Thyroid gland (tissue), 4 donors: ENCODE measurements around the gene CCDC88A. TPM values are rescaled to one million over a fixed set of nuclear protein-coding genes. Genes with fewer than 3 reads are reported as not detected.

ENCODE experiments used
- DNase-seq, 2 donors: peaks; one replicate each; pipeline ENCODE4 v3.0.0-alpha.2; 2019
- H3K27ac ChIP-seq, 3 donors: fragments of 200-600 bp; sonication (generic); 1 replicate in 2 of 3; 2 replicates in 1 of 3; pipeline ENCODE4 v1.5.1; 2016 to 2019; ENCODE audit warnings: mild to moderate bottlenecking in 1 of 3, moderate library complexity in 1 of 3
- H3K27me3 ChIP-seq: fragments of 200-600 bp; sonication (generic); one replicate; pipeline ENCODE4 v1.5.1; 2019
- H3K36me3 ChIP-seq, 2 donors: fragments of 200-600 bp; sonication (generic); one replicate each; pipeline ENCODE4 v1.5.1; 2016 to 2019
- H3K4me1 ChIP-seq, 2 donors: fragments of 200-600 bp; sonication (generic); one replicate each; pipeline ENCODE4 v1.5.1; 2017 to 2019
- H3K4me3 ChIP-seq, 3 donors: fragments of 200-600 bp; sonication (generic); replicated peaks in 1 of 3; 1 replicate in 2 of 3; 2 replicates in 1 of 3; pipeline ENCODE4 v1.5.1; 2016; ENCODE audit warnings: mild to moderate bottlenecking in 1 of 3
- H3K9me3 ChIP-seq: fragments of 200-600 bp; sonication (generic); one replicate; pipeline ENCODE4 v1.5.1; 2017
- POLR2A ChIP-seq, 2 donors: fragments of 450-650 bp; IDR thresholded peaks; one replicate each; pipeline ENCODE4 v1.6.1; 2017; ENCODE audit warnings: antibody characterized with exemption in 2 of 2, mild to moderate bottlenecking in 2 of 2, moderate library complexity in 1 of 2
- WGBS, 2 donors: methylation state at CpG; one replicate each; pipeline ENCODE4 v1.1.5; 2017; 5-methylcytosine and 5-hydroxymethylcytosine counted together
- intact Hi-C: fragments of 100-400 bp; cut with DNase I; formaldehyde crosslinking; loops from one replicate; pipeline ENCODE4 v1.15.1; 2023
- total RNA-seq, 4 donors: library from RNA; depleted of rRNA; stranded (reverse); fragments of >200 nt; gene quantifications; one replicate each; pipeline ENCODE4 v1.2.3, GENCODE V29; 2016
- TF ChIP-seq, protein P1 (sequence below), 6 experiments: fragments of 200-600 bp in 3 of 6; fragments of 450-650 bp in 3 of 6; sonication (generic) in 3 of 6; IDR thresholded peaks; one replicate each; pipeline ENCODE4 v1.5.1; 2016 to 2019; ENCODE audit warnings: antibody characterized with exemption in 6 of 6, mild to moderate bottlenecking in 2 of 6, inconsistent platforms in 1 of 6, moderate library complexity in 1 of 6

Gene CCDC88A
- total RNA-seq, 4 donors from 2014 or later = 35.9 to 51.5 (median 42.5) TPM

DNA sequence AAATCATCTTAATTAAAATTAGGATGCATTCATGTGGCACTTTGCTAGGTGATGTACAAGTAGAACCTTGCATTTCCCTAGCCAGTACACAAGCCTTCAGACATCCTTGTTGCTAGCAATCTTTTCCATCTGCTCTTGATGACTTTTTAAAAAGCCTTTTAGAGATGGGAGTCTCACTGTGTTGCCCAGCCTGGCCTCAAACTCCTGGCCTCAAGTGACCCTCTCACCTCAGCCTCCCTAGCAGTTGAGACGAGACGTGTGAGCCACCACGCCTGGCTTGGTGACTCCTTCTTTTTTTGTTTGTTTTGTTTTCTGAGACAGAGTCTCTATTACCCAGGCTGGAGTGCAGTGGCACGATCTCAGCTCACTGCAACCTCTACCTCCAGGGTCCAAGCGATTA lies 1.7 kb upstream of the CCDC88A start:
- H3K9me3 ChIP-seq = no peaks in the 10 kb centered on the region
- H3K27me3 ChIP-seq = no peaks in the 10 kb centered on the region
- peaks cover 6 to 8% of the 10 kb centered on the region in 2 donors for H3K4me1 ChIP-seq
- no peak overlapping the region for H3K27ac ChIP-seq
- no peak overlapping the region for H3K4me3 ChIP-seq
- no peaks in the 10 kb centered on the region for H3K36me3 ChIP-seq
- 96 to 97% methylated on average over 5 of the region's 5 CpGs for WGBS, 2 donors
- TF ChIP-seq POLR2A (IDR thresholded peaks at IDR 0.05) = no peak
- TF ChIP-seq, protein P1, sequence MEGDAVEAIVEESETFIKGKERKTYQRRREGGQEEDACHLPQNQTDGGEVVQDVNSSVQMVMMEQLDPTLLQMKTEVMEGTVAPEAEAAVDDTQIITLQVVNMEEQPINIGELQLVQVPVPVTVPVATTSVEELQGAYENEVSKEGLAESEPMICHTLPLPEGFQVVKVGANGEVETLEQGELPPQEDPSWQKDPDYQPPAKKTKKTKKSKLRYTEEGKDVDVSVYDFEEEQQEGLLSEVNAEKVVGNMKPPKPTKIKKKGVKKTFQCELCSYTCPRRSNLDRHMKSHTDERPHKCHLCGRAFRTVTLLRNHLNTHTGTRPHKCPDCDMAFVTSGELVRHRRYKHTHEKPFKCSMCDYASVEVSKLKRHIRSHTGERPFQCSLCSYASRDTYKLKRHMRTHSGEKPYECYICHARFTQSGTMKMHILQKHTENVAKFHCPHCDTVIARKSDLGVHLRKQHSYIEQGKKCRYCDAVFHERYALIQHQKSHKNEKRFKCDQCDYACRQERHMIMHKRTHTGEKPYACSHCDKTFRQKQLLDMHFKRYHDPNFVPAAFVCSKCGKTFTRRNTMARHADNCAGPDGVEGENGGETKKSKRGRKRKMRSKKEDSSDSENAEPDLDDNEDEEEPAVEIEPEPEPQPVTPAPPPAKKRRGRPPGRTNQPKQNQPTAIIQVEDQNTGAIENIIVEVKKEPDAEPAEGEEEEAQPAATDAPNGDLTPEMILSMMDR (IDR thresholded peaks at IDR 0.05) = no peak
- intact Hi-C loops = loop anchor here (10.0 kb wide), 1 partner anchor 147 kb away; no protein-coding TSS in a partner anchor
- DNase-seq = no peak

DNA sequence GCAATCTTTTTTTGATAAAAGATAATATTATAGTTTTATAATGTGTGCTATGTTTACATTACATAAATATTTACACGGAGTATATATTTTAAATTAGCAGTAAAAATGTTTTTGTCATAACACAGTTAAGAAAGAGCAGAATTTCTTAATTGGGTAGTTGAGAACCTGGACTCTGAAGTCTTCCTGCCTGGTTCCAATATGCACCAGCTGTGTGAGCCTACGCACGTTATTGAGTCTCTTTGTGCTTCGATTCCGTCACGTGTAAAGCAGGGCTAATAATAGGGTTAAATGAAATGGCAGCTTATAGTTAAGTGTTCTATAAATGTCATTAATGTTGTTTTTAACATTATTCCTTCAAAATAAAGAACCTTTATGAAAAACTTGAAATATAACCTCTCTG lies 1.2 kb upstream of the CCDC88A start:
- WGBS, 2 donors = 76 to 83% methylated on average over 6 of the region's 6 CpGs
- TF ChIP-seq, protein P1 (IDR thresholded peaks at IDR 0.05) = no peak
- no peak for TF ChIP-seq POLR2A (IDR thresholded peaks at IDR 0.05)
- H3K4me1 ChIP-seq = peaks cover 6% of the 10 kb centered on the region in 2 donors
- DNase-seq = no peak
- no peaks in the 10 kb centered on the region for H3K36me3 ChIP-seq
- H3K27ac ChIP-seq = no peak overlapping the region
- no peaks in the 10 kb centered on the region for H3K9me3 ChIP-seq
- no peaks in the 10 kb centered on the region for H3K27me3 ChIP-seq
- intact Hi-C loops = loop anchor here (10.0 kb wide), 1 partner anchor 146 kb away; no protein-coding TSS in a partner anchor
- H3K4me3 ChIP-seq = no peak overlapping the region

GRCh38 chr2:55420439-55420725 lies 726 bp upstream of the CCDC88A start:
- Histone ChIP-seq H3K36me3 (no peaks in the 10 kb centered on the region), H3K9me3 (no peaks in the 10 kb centered on the region), H3K4me1 (peaks cover 5 to 6% of the 10 kb centered on the region in 2 donors), H3K4me3 (peak overlapping the region; percentile 54 to 65 (median 59)), H3K27me3 (no peaks in the 10 kb centered on the region), H3K27ac (peak overlapping the region in 2 of 3 donors; percentile 37 to 81)
- intact Hi-C loops = loop anchor here (10.0 kb wide), 1 partner anchor 146 kb away; no protein-coding TSS in a partner anchor
- no peak for DNase-seq
- 1 to 3% methylated on average over 3 of the region's 3 CpGs for WGBS, 2 donors
- TF ChIP-seq, protein P1 (IDR thresholded peaks at IDR 0.05) = no peak
- TF ChIP-seq POLR2A (IDR thresholded peaks at IDR 0.05) = no peak

DNA sequence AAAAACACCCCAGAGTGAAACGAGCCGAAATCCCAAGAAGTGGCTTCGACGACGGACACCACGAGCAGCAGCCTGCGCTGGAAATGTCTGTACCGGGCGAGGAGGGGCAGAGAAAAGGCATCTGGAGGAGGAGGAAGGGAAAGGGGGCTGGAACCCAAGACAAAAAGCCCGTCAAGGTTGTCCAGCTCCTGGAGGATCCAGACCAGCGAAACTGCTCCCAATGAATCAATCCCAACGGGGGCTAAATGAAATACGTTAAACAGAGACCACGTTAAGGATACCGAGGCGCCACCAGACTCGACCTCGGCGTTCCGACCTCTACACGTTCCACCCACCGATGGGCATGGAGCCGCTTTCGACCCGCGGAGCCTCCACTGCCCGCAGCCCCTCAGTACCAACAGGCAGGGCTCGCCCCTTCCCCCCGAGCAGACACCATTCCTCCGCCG lies 400 bp downstream of the CCDC88A start:
- TF ChIP-seq, protein P1 (IDR thresholded peaks at IDR 0.05) = no peak
- no peak for TF ChIP-seq POLR2A (IDR thresholded peaks at IDR 0.05)
- intact Hi-C loops = no loop called here
- H3K36me3 ChIP-seq = no peaks in the 10 kb centered on the region
- peak overlapping the region; percentile 62 to 81 (median 76) for H3K27ac ChIP-seq
- WGBS, 2 donors = 0% methylated on average over 18 to 20 of the region's 31 CpGs
- H3K4me1 ChIP-seq = peaks cover 5 to 6% of the 10 kb centered on the region in 2 donors
- DNase-seq = peak in 1 of 2 donors; percentile 29
- peak overlapping the region; percentile 65 to 86 (median 72) for H3K4me3 ChIP-seq
- no peaks in the 10 kb centered on the region for H3K27me3 ChIP-seq
- no peaks in the 10 kb centered on the region for H3K9me3 ChIP-seq

DNA sequence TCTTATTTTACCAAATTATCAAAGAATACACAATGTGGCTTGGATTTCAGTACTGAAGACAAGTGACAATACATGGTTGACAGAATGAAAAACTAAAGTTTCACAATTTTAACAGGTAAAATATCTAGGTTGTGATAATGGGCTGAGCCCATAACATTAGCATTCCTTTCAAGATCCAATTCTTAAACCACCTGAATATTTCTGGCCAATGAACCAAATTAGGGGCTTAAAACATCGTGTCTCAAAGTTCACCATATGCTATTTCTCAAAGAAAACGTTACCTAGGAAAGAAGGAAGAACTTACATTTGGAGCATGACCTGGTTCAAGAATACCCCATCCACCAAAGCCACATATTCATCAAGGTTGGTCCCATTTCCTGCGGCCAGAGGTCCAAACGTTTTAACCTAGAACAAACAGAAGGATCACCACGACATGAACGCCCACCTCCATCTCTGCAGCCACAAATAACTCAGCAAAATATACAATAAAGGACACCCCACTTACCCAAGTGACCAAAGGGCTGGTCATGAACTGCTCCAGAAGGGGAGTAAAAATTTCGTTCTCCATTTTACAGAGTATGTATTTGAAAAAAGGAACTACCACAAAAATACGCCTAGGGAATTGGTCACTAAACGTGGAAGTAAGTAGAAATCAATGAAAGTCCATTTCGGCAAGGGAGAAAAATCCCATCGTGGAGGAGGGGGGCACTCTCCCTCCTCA lies 984 bp downstream of the CCDC88A start:
- WGBS, 2 donors = 4 to 8% methylated on average over 11 of the region's 11 CpGs
- TF ChIP-seq, protein P1 (IDR thresholded peaks at IDR 0.05) = no peak
- no peak for TF ChIP-seq POLR2A (IDR thresholded peaks at IDR 0.05)
- peaks cover 5 to 6% of the 10 kb centered on the region in 2 donors for H3K4me1 ChIP-seq
- peak overlapping the region in 2 of 3 donors; percentile 76 to 81 for H3K27ac ChIP-seq
- no peaks in the 10 kb centered on the region for H3K27me3 ChIP-seq
- H3K9me3 ChIP-seq = no peaks in the 10 kb centered on the region
- no peaks in the 10 kb centered on the region for H3K36me3 ChIP-seq
- intact Hi-C loops = no loop called here
- no peak for DNase-seq
- H3K4me3 ChIP-seq = peak overlapping the region; percentile 65 to 86 (median 72)
